ENCODE results near the gene C19orf85. TPM values are rescaled to one million over a fixed set of nuclear protein-coding genes. Genes with fewer than 3 reads are reported as not detected.
"Not testable (repeated sequence)": the region's sequence is repeated elsewhere in the genome, so short reads cannot be mapped to it uniquely, and the experiment has no call there.

The C19orf85 gene
- total RNA-seq, 1 donor from 2014 or later = not detected

DNA sequence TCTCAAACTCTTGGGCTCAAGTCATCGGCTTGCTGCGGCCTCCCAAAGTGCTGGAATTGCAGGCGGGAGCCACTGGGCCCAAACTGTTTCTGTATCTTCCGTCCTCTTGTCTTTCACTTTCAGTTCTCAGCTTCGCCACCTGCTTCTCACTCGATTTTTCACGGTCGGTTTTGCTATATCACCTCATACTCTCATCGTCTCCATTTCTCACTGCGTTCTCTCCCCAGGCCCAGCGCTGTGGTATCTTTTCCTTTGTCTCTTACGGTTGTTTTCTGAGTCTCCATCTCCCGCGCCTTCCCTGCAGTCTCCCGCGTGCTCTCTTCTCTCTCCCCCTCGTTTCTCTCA, 38.6 kb upstream of the C19orf85 start:
- TF ChIP-seq, protein P1, sequence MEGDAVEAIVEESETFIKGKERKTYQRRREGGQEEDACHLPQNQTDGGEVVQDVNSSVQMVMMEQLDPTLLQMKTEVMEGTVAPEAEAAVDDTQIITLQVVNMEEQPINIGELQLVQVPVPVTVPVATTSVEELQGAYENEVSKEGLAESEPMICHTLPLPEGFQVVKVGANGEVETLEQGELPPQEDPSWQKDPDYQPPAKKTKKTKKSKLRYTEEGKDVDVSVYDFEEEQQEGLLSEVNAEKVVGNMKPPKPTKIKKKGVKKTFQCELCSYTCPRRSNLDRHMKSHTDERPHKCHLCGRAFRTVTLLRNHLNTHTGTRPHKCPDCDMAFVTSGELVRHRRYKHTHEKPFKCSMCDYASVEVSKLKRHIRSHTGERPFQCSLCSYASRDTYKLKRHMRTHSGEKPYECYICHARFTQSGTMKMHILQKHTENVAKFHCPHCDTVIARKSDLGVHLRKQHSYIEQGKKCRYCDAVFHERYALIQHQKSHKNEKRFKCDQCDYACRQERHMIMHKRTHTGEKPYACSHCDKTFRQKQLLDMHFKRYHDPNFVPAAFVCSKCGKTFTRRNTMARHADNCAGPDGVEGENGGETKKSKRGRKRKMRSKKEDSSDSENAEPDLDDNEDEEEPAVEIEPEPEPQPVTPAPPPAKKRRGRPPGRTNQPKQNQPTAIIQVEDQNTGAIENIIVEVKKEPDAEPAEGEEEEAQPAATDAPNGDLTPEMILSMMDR (conservative IDR thresholded peaks at IDR 0.05) = no peak
- Mint-ChIP-seq H3K27me3 (ENCODE audit: low read depth) (peaks cover 8% of the 10 kb centered on the region), H3K27ac (ENCODE audit: unreplicated experiment) (no peak overlapping the region), H3K36me3 (ENCODE audit: low read depth) (no peaks in the 10 kb centered on the region), H3K4me3 (no peak overlapping the region), H3K4me1 (peaks cover 4% of the 10 kb centered on the region), H3K9me3 (no peaks in the 10 kb centered on the region)
- DNase-seq (ENCODE audit: low read depth, low spot score) = no peak

DNA sequence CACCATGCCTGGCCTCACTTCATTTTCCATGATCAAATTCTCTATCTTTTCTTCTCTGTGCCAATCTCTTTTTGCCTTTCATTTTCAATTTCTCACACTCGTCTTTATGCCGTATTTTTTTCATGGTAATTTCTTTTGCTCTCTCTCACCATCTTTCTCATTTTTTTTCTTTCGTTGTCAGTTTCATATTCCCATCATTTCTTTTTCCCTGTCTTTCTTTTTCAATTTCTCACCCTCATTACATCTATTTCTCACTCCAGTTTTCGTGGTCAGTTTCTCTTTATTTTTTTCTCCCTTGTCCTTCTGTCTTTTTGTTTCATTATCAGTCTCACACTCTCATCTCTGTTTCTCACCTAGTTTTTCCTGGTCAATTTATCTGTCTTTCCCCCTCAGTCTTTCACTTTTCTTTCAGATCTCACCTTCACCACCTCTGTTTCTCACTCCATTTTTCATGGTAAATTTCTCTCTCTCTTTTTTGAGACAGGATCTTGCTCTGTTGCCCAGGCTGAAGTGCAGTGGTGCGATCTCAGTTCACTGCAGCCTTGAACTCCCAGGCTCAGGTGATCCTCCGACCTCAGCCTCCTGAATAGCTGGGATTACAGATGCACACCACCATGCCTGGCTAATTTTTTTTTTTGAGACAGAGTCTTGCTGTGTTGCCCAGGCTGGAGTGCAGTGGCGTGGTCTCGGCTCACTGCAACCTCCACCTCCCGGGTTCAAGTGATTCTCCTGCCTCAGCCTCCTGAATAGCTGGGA, 37.8 kb upstream of the C19orf85 start:
- H3K27me3 Mint-ChIP-seq (ENCODE audit: low read depth) = peaks cover 6% of the 10 kb centered on the region
- TF ChIP-seq, protein P1 (conservative IDR thresholded peaks at IDR 0.05) = no peak
- peaks cover 4% of the 10 kb centered on the region for H3K4me1 Mint-ChIP-seq
- H3K9me3 Mint-ChIP-seq = no peaks in the 10 kb centered on the region
- no peak for DNase-seq (ENCODE audit: low read depth, low spot score)
- no peaks in the 10 kb centered on the region for H3K36me3 Mint-ChIP-seq (ENCODE audit: low read depth)
- H3K4me3 Mint-ChIP-seq = no peak overlapping the region
- no peak overlapping the region for H3K27ac Mint-ChIP-seq (ENCODE audit: unreplicated experiment)

DNA sequence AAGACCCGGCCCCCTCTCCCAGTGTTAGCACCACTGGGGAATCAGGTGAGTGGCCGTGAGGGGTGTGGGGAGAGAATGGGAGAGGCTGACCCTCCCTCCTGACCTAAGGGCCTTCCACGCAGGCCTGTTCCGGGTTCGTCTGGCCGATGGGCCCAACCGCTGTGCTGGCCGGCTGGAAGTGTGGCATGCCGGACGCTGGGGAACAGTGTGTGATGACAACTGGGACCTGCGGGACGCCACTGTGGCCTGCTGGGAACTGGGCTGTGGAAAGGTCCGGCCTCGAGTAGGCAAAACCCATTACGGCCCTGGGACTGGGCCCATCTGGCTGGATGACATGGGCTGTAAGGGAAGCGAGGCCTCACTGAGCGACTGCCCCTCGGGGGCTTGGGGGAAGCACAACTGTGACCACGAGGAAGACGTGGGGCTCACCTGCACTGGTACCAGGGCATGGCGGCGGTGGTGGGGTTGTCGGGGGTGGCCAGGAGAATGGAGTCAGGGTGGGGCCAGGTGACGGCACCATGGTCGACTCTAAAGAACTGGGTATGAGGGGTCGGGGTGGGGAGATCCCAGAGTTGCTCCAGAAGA, 35.9 kb upstream of the C19orf85 start:
- Mint-ChIP-seq H3K9me3 (no peaks in the 10 kb centered on the region), H3K27ac (ENCODE audit: unreplicated experiment) (no peak overlapping the region), H3K4me3 (no peak overlapping the region), H3K4me1 (peaks cover 4% of the 10 kb centered on the region), H3K27me3 (ENCODE audit: low read depth) (peaks cover 6% of the 10 kb centered on the region), H3K36me3 (ENCODE audit: low read depth) (no peaks in the 10 kb centered on the region)
- TF ChIP-seq, protein P1 (conservative IDR thresholded peaks at IDR 0.05) = no peak
- DNase-seq (ENCODE audit: low read depth, low spot score) = no peak

DNA sequence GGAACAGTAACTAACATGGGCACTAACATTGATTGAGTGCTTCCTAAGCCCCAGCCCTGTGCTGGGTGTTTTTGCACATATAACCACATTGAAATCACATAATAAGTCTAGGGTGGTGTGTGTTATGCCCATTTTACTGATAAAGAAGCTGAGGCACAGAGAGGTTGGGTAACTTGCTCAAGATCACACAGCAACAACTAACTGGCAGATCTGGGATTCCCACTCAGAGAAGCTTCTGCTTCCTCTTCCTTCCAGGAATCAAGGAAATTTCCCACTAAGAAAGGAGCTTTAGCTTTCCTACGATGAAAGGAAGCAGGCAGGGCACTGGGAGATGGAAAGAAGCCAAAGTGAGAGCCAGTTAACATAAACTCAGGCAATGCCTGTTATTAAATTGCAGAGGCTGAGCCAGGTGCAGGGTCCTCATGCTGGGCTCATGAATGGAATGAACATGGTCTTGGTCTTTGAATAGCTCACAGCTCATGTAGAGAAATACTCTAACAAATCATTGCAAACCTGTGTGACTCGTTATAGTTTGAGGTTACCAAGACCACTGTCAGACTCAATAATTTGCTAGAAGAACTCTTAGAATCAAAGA, 33.8 kb upstream of the C19orf85 start:
- no peak for DNase-seq (ENCODE audit: low read depth, low spot score)
- Mint-ChIP-seq H3K27ac (ENCODE audit: unreplicated experiment) (no peak overlapping the region), H3K27me3 (ENCODE audit: low read depth) (peaks cover 3% of the 10 kb centered on the region), H3K4me1 (no peaks in the 10 kb centered on the region), H3K36me3 (ENCODE audit: low read depth) (no peaks in the 10 kb centered on the region), H3K4me3 (no peak overlapping the region), H3K9me3 (no peaks in the 10 kb centered on the region)
- TF ChIP-seq, protein P1 (conservative IDR thresholded peaks at IDR 0.05) = no peak

DNA sequence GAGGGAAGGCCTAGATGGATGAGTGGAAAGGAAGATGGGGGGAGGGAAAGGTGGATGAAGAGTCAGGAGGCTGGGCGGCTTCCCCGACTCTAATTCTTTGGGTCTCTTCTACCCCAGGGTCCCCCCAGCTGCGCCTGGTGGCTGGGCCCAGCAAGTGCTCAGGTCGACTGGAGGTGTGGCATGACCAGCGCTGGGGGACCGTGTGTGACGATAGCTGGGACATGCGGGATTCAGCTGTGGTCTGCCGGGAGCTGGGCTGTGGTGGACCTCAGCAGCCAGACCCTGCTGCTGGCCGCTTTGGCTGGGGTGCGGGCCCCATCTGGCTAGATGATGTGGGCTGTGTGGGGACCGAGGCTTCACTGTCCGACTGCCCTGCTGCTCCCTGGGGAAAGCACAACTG, 33.2 kb upstream of the C19orf85 start:
- TF ChIP-seq, protein P1 (conservative IDR thresholded peaks at IDR 0.05) = no peak
- Mint-ChIP-seq H3K27me3 (ENCODE audit: low read depth) (peaks cover 3% of the 10 kb centered on the region), H3K36me3 (ENCODE audit: low read depth) (no peaks in the 10 kb centered on the region), H3K4me1 (no peaks in the 10 kb centered on the region), H3K4me3 (no peak overlapping the region), H3K9me3 (no peaks in the 10 kb centered on the region), H3K27ac (ENCODE audit: unreplicated experiment) (no peak overlapping the region)
- DNase-seq (ENCODE audit: low read depth, low spot score) = no peak

DNA sequence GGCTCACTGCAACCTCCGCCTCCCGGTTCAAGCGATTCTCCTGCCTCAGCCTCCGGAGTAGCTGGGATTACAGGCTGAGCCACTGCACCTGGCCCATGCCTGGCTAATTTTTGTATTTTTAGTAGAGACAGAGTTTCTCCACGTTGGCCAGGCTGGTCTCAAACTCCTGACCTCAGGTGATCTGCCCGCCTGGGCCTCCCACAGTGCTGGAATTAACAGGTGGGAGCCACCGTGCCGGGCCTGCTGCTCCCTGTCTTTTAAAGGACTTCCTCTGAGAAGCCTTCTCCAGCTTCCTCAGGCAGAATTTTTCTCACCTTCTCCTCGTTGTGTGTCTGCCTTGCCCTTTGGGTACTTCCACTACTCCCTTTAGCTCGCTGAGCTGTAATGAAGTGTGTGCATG, 32.3 kb upstream of the C19orf85 start:
- H3K4me3 Mint-ChIP-seq; H3K27me3 Mint-ChIP-seq (ENCODE audit: low read depth); DNase-seq (ENCODE audit: low read depth, low spot score); H3K9me3 Mint-ChIP-seq; H3K36me3 Mint-ChIP-seq (ENCODE audit: low read depth); H3K27ac Mint-ChIP-seq (ENCODE audit: unreplicated experiment); H3K4me1 Mint-ChIP-seq: not testable (repeated sequence)

Measured in neural crest cell (in vitro differentiated cells).